Pancreas (tissue), 10 donors: ENCODE data around the gene COMMD8. TPM values are rescaled to one million over a fixed set of nuclear protein-coding genes. Genes with fewer than 3 reads are reported as not detected.

ENCODE experiments used
- ATAC-seq, 4 donors: fragments of 200-7000 bp; cut with Tn5 transposase; one replicate each; pipeline versions ENCODE4 v1.8.0 to v1.9.1; 2020; ENCODE audit warnings: mild to moderate bottlenecking in 4 of 4, moderate library complexity in 4 of 4
- DNase-seq, 6 donors: peaks; one replicate each; pipeline ENCODE4 v3.0.0-alpha.2; 2020
- FAIRE-seq: peaks from 2 replicates; lab custom pipeline; 2012; peaks lifted over from hg19 to GRCh38; lab: Jason Lieb, UNC
- H3K27ac ChIP-seq, 4 donors: fragments of 200-600 bp; sonication (generic); 1 replicate in 3 of 4; 2 replicates in 1 of 4; pipeline versions ENCODE4 v1.5.0 to v1.8.0; 2020
- H3K27me3 ChIP-seq, 4 donors: fragments of 200-600 bp; one replicate each; pipeline ENCODE4 v1.8.0; 2021
- H3K36me3 ChIP-seq, 3 donors: fragments of 200-600 bp; sonication (generic) in 1 of 3; one replicate each; pipeline versions ENCODE4 v1.5.0 to v1.8.0; 2020 to 2021
- H3K4me1 ChIP-seq, 3 donors: fragments of 200-600 bp; one replicate each; pipeline ENCODE4 v1.8.0; 2021
- H3K4me3 ChIP-seq, 4 donors: fragments of 200-600 bp; sonication (generic) in 2 of 4; one replicate each; pipeline versions ENCODE4 v1.5.0 to v1.8.0; 2020 to 2021
- H3K9me3 ChIP-seq, 4 donors: fragments of 200-600 bp; one replicate each; pipeline ENCODE4 v1.8.0; 2021
- CTCF ChIP-seq, 4 donors: fragments of 200-600 bp; sonication (generic) in 3 of 4; IDR thresholded peaks; one replicate each; pipeline versions ENCODE4 v1.5.0 to v1.8.0; 2021; ENCODE audit warnings: antibody characterized with exemption in 4 of 4
- WGBS, 2 donors: extraction: QIAGEN DNeasy Blood & Tissue Kit; methylation state at CpG; one replicate each; pipeline ENCODE4 v1.1.7; 2013; 5-methylcytosine and 5-hydroxymethylcytosine counted together
- intact Hi-C, 3 donors: fragments of 100-400 bp; cut with DNase I; formaldehyde crosslinking; loops; one replicate each; pipeline versions ENCODE4 v1.11.1 to v1.14.2; 2022
- polyA plus RNA-seq, 2 donors: library from polyadenylated mRNA; stranded (reverse); fragments of 200-250 nt; gene quantifications; one replicate each; pipeline ENCODE4 v1.2.3, GENCODE V29; 2013
- total RNA-seq, 6 donors: library from RNA; stranded (reverse); fragmentation: NEBNext Ultra II Directional in 4 of 6; extraction: Animal tissue kit (Norgen Biotek cat#: 25700) in 4 of 6; gene quantifications; one replicate each; pipeline versions ENCODE4 v1.2.1 to v1.2.4, GENCODE V29; 2021 to 2023
- donor health status: healthy with polysubstance abuse.
- donor health status: DM: no; HTN: no; CAD: no; lungs with moderate emphysema.
- donor health status: DM: no; HTN: no; CAD: no.
- donor health status: control.
- donor health status: control.
- donor health status: Bipolar disorder and iron deficiency.
- donor health status: DM: yes; HTN: yes; CAD: no.
- donor health status: DM: no; HTN: no; CAD: no.
- donor health status: DM: no; HTN: no; CAD: no.
- donor health status: DM: yes; HTN: yes; CAD: no.

The COMMD8 gene
- total and polyA plus RNA-seq, 8 donors, result 4.2 to 9.5 (median 6.6) TPM

- intact Hi-C loops, result no loop called here
- no peak overlapping the region for H3K4me3 ChIP-seq
Observed at GRCh38 chr4:47500776-47501175, 37.3 kb upstream of the COMMD8 start.

GRCh38 chr4:47499700-47500099 is 36.2 kb upstream of the COMMD8 start:
- TF ChIP-seq CTCF (IDR thresholded peaks at IDR 0.05), result no peak
- DNase-seq (no peak), ATAC-seq (no peak), FAIRE-seq (no peak)
- no peak overlapping the region for H3K27ac ChIP-seq
- no peaks in the 10 kb centered on the region for H3K9me3 ChIP-seq
- 69 to 74% methylated on average over 2 of the region's 2 CpGs for WGBS, 2 donors
- H3K36me3 ChIP-seq, result no peaks in the 10 kb centered on the region
- no peaks in the 10 kb centered on the region for H3K4me1 ChIP-seq
- H3K4me3 ChIP-seq, result no peak overlapping the region
- intact Hi-C loops, result no loop called here
- H3K27me3 ChIP-seq, result no peaks in the 10 kb centered on the region

More at GRCh38 chr4:47500776-47501175, 37.3 kb upstream of the COMMD8 start:
- FAIRE-seq (no peak), ATAC-seq (no peak), DNase-seq (no peak)
- WGBS, 2 donors, result 52 to 54% methylated on average over 3 of the region's 3 CpGs
- TF ChIP-seq CTCF (IDR thresholded peaks at IDR 0.05), result no peak
- H3K27ac ChIP-seq, result no peak overlapping the region
- no peaks in the 10 kb centered on the region for H3K27me3 ChIP-seq
- H3K4me1 ChIP-seq, result no peaks in the 10 kb centered on the region
- no peaks in the 10 kb centered on the region for H3K36me3 ChIP-seq
- H3K9me3 ChIP-seq, result no peaks in the 10 kb centered on the region

- DNase-seq (no peak), ATAC-seq (peak in 1 of 4 donors; percentile 53), FAIRE-seq (no peak)
- Histone ChIP-seq H3K27ac (no peak overlapping the region), H3K4me1 (no peaks in the 10 kb centered on the region), H3K4me3 (no peak overlapping the region), H3K27me3 (no peaks in the 10 kb centered on the region), H3K9me3 (no peaks in the 10 kb centered on the region), H3K36me3 (no peaks in the 10 kb centered on the region)
- intact Hi-C loops, result no loop called here
- no peak for TF ChIP-seq CTCF (IDR thresholded peaks at IDR 0.05)
- WGBS, 2 donors, result 67 to 69% methylated on average over 6 of the region's 6 CpGs
Observed at GRCh38 chr4:47498899-47499298, 35.4 kb upstream of the COMMD8 start.

GRCh38 chr4:47494124-47494430 is 30.6 kb upstream of the COMMD8 start:
- WGBS, 2 donors, result 66 to 68% methylated on average over 4 of the region's 4 CpGs
- intact Hi-C loops, result no loop called here
- FAIRE-seq (no peak), DNase-seq (no peak), ATAC-seq (no peak)
- TF ChIP-seq CTCF (IDR thresholded peaks at IDR 0.05), result no peak
- no peaks in the 10 kb centered on the region for H3K27me3 ChIP-seq
- H3K36me3 ChIP-seq, result no peaks in the 10 kb centered on the region
- no peaks in the 10 kb centered on the region for H3K9me3 ChIP-seq
- H3K4me1 ChIP-seq, result no peaks in the 10 kb centered on the region
- H3K27ac ChIP-seq, result no peak overlapping the region
- no peak overlapping the region for H3K4me3 ChIP-seq

GRCh38 chr4:47493238-47494123 is 30.0 kb upstream of the COMMD8 start:
- no peak for FAIRE-seq
- no peak for TF ChIP-seq CTCF (IDR thresholded peaks at IDR 0.05)
- 82 to 85% methylated on average over 3 of the region's 3 CpGs for WGBS, 2 donors
- no peaks in the 10 kb centered on the region for H3K4me1 ChIP-seq
- no peak for ATAC-seq
- no peaks in the 10 kb centered on the region for H3K27me3 ChIP-seq
- no peak overlapping the region for H3K27ac ChIP-seq
- no peak overlapping the region for H3K4me3 ChIP-seq
- DNase-seq, result no peak
- no peaks in the 10 kb centered on the region for H3K36me3 ChIP-seq
- H3K9me3 ChIP-seq, result no peaks in the 10 kb centered on the region
- intact Hi-C loops, result no loop called here
